GM19463 (cell line): ENCODE measurements around the gene PFKP.

ENCODE experiments used
- ATAC-seq: cut with Tn5 transposase; IDR thresholded peaks from one replicate; pipeline ENCODE4 v1.9.1; 2021; ENCODE audit warnings: mild to moderate bottlenecking, moderate library complexity; ENCODE audit not compliant: unreplicated experiment

The PFKP gene

GRCh38 chr10:3067118-3067858 lies at the start of gene PFKP:
PFKP (plus strand) TSS chr10:3067548; CDS start chr10:3067596, 48 bp downstream.
- peak; percentile 48 for ATAC-seq

GRCh38 chr10:3018247-3018646 lies 49.1 kb upstream of the PFKP start:
- no peak for ATAC-seq

GRCh38 chr10:3020311-3020710 lies 47.0 kb upstream of the PFKP start:
- no peak for ATAC-seq

GRCh38 chr10:3020881-3021280 lies 46.5 kb upstream of the PFKP start:
- ATAC-seq: no peak

GRCh38 chr10:3022027-3022426 lies 45.3 kb upstream of the PFKP start:
- ATAC-seq: no peak

- ATAC-seq: no peak
Measured at GRCh38 chr10:3023892-3024291, 43.5 kb upstream of the PFKP start.

- no peak for ATAC-seq
Measured at GRCh38 chr10:3025026-3025683, 42.2 kb upstream of the PFKP start.

- ATAC-seq: no peak
Measured at GRCh38 chr10:3027866-3028265, 39.5 kb upstream of the PFKP start.

GRCh38 chr10:3028441-3028840 lies 38.9 kb upstream of the PFKP start:
- no peak for ATAC-seq

GRCh38 chr10:3030765-3031164 lies 36.6 kb upstream of the PFKP start:
- no peak for ATAC-seq

- no peak for ATAC-seq
Measured at GRCh38 chr10:3031490-3031889, 35.9 kb upstream of the PFKP start.

- no peak for ATAC-seq
Measured at GRCh38 chr10:3033925-3034324, 33.4 kb upstream of the PFKP start.

GRCh38 chr10:3034616-3035015 lies 32.7 kb upstream of the PFKP start:
- ATAC-seq: no peak

GRCh38 chr10:3036155-3037021 lies 31.0 kb upstream of the PFKP start:
- peak; percentile 98 for ATAC-seq

GRCh38 chr10:3037182-3037581 lies 30.2 kb upstream of the PFKP start:
- no peak for ATAC-seq

- no peak for ATAC-seq
Measured at GRCh38 chr10:3040069-3040468, 27.3 kb upstream of the PFKP start.

GRCh38 chr10:3042589-3042988 lies 24.8 kb upstream of the PFKP start:
- no peak for ATAC-seq

GRCh38 chr10:3043512-3044368 lies 23.6 kb upstream of the PFKP start:
- peak; percentile 94 for ATAC-seq

GRCh38 chr10:3045471-3046209 lies 21.7 kb upstream of the PFKP start:
- ATAC-seq: no peak

GRCh38 chr10:3046210-3046779 lies 21.1 kb upstream of the PFKP start:
- ATAC-seq: no peak
